Astrocyte (in vitro differentiated cells and primary cell): ENCODE data around the gene FAM90A26.
"Not testable (repeated sequence)": the region's sequence is repeated elsewhere in the genome, so short reads cannot be mapped to it uniquely, and the experiment has no call there.

Experiments
- EZH2 ChIP-seq: IDR thresholded peaks from 2 replicates; pipeline ENCODE4 v1.6.1; 2012; ENCODE audit warnings: mild to moderate bottlenecking, low read length, inconsistent platforms; ENCODE audit not compliant: insufficient read depth
- TF ChIP-seq, protein P1 (sequence below): IDR thresholded peaks from 2 replicates; pipeline ENCODE4 v1.5.1; 2011; ENCODE audit warnings: low read depth, mild to moderate bottlenecking, inconsistent platforms, low read length, moderate library complexity; ENCODE audit not compliant: insufficient read depth

DNA sequence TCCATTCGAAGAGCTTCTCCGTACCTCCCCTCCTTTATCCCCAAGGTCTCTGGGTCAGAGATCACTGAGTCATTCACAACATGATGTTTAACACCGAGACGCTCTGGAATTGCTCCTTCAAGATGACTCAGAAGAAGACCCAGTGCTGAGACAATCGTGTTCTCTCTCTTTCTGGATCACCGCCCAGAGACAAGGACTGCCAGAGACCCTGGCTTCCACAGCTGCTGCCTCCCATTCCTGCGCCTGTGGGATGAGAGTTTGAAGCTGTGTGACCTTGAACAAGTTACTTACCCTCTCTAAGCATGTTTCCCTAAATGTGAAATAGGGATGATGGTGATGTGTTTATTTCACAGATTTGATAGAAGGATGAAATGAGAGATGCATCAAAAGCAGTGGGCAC, 38.8 kb upstream of the FAM90A26 start:
- TF ChIP-seq, protein P1, sequence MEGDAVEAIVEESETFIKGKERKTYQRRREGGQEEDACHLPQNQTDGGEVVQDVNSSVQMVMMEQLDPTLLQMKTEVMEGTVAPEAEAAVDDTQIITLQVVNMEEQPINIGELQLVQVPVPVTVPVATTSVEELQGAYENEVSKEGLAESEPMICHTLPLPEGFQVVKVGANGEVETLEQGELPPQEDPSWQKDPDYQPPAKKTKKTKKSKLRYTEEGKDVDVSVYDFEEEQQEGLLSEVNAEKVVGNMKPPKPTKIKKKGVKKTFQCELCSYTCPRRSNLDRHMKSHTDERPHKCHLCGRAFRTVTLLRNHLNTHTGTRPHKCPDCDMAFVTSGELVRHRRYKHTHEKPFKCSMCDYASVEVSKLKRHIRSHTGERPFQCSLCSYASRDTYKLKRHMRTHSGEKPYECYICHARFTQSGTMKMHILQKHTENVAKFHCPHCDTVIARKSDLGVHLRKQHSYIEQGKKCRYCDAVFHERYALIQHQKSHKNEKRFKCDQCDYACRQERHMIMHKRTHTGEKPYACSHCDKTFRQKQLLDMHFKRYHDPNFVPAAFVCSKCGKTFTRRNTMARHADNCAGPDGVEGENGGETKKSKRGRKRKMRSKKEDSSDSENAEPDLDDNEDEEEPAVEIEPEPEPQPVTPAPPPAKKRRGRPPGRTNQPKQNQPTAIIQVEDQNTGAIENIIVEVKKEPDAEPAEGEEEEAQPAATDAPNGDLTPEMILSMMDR: not testable (repeated sequence)
- TF ChIP-seq EZH2: not testable (repeated sequence)
